SK-N-SH (cell line): ENCODE results near the gene TBC1D20. TPM values are rescaled to one million over a fixed set of nuclear protein-coding genes. Genes with fewer than 3 reads are reported as not detected.

Source experiments
- CTCF ChIA-PET: fragments of 300-600, 350-600 bp; formaldehyde crosslinking; extraction: SDS; loops from one replicate; lab custom pipeline; 2021; lab: Yijun Ruan, JAX
- POLR2A ChIA-PET: fragments of 350-600 bp; sonication (Branson Sonifier 250); formaldehyde crosslinking; extraction: SDS; loops from one replicate; lab custom pipeline; 2020; ENCODE audit warnings: antibody characterized with exemption, inconsistent platforms; lab: Yijun Ruan, JAX
- DNase-seq: peaks from one replicate; pipeline ENCODE4 v3.0.0; 2012
- H2AFZ ChIP-seq: fragments of 200-600 bp; sonication (generic); 2 replicates; pipeline ENCODE4 v1.8.1; 2016; ENCODE audit warnings: antibody characterized with exemption, mild to moderate bottlenecking, low read depth
- H3F3A ChIP-seq: fragments of 200-600 bp; sonication (generic); replicated peaks from 2 replicates; pipeline ENCODE3; 2016; ENCODE audit warnings: antibody characterized with exemption, mild to moderate bottlenecking; ENCODE audit not compliant: insufficient read depth
- H3K27ac ChIP-seq, 2 experiments: fragments of 200-500 bp in 1 of 2; fragments of 200-600 bp in 1 of 2; sonication (Bioruptor generic) in 1 of 2; sonication (generic), shearing (Covaris generic) in 1 of 2; 2 replicates each; pipeline versions ENCODE4 v1.5.1 to v1.6.1; 2014 to 2016; ENCODE audit warnings: low read depth in 2 of 2, inconsistent platforms in 1 of 2, low read length in 1 of 2, mild to moderate bottlenecking in 1 of 2, mixed read lengths in 1 of 2
- H3K27me3 ChIP-seq: fragments of 200-600 bp; sonication (generic), shearing (Covaris generic); 2 replicates; pipeline ENCODE4 v1.6.1; 2016; ENCODE audit warnings: mixed run types; ENCODE audit not compliant: insufficient read depth
- H3K36me3 ChIP-seq, 2 experiments: fragments of 200-500 bp in 1 of 2; fragments of 200-600 bp in 1 of 2; sonication (Bioruptor generic) in 1 of 2; sonication (generic) in 1 of 2; replicated peaks in 1 of 2; 2 replicates each; pipeline versions ENCODE3 to v1.5.1; 2014 to 2016; ENCODE audit warnings: low read length in 1 of 2, mild to moderate bottlenecking in 1 of 2; ENCODE audit not compliant: insufficient read depth in 2 of 2, control insufficient read depth in 1 of 2
- H3K4me1 ChIP-seq, 2 experiments: fragments of 200-500 bp in 1 of 2; fragments of 200-600 bp in 1 of 2; sonication (Bioruptor generic) in 1 of 2; sonication (generic), shearing (Covaris generic) in 1 of 2; 2 replicates each; pipeline versions ENCODE4 v1.5.1 to v1.6.1; 2014 to 2016; ENCODE audit warnings: low read depth in 1 of 2, low read length in 1 of 2, mixed run types in 1 of 2; ENCODE audit not compliant: insufficient read depth in 2 of 2, control insufficient read depth in 1 of 2
- H3K4me2 ChIP-seq: fragments of 200-600 bp; sonication (generic), shearing (Covaris generic); 2 replicates; pipeline ENCODE4 v1.6.1; 2017; ENCODE audit warnings: mixed run types
- H3K4me3 ChIP-seq, 2 experiments: fragments of 200-500 bp in 1 of 2; fragments of 200-600 bp in 1 of 2; sonication (Bioruptor generic) in 1 of 2; sonication (generic), shearing (Covaris generic) in 1 of 2; 2 replicates each; pipeline versions ENCODE4 v1.5.1 to v1.8.1; 2014 to 2016; ENCODE audit warnings: low read depth in 2 of 2, inconsistent platforms in 1 of 2, low read length in 1 of 2, mild to moderate bottlenecking in 1 of 2, mixed read lengths in 1 of 2, moderate library complexity in 1 of 2
- H3K79me2 ChIP-seq: fragments of 200-600 bp; sonication (generic); 2 replicates; pipeline ENCODE4 v1.8.1; 2017; ENCODE audit warnings: mild to moderate bottlenecking; ENCODE audit not compliant: insufficient read depth
- H3K9ac ChIP-seq: fragments of 200-600 bp; sonication (generic); 2 replicates; pipeline ENCODE4 v1.6.1; 2017; ENCODE audit warnings: mixed run types
- H3K9me2 ChIP-seq: fragments of 200-600 bp; sonication (generic); 2 replicates; pipeline ENCODE4 v1.6.1; 2017; ENCODE audit warnings: mixed run types
- H3K9me3 ChIP-seq: fragments of 200-600 bp; sonication (generic); 2 replicates; pipeline ENCODE4 v1.6.1; 2017; ENCODE audit warnings: mixed run types, mild to moderate bottlenecking, moderate library complexity
- H4K20me1 ChIP-seq: fragments of 200-600 bp; sonication (generic); 2 replicates; pipeline ENCODE4 v1.6.1; 2017; ENCODE audit warnings: mild to moderate bottlenecking, mixed run types; ENCODE audit not compliant: insufficient read depth
- CHD2 ChIP-seq: fragments of 150-350 bp; IDR thresholded peaks from 2 replicates; pipeline ENCODE4 v1.6.1; 2018; ENCODE audit warnings: low read length; ENCODE audit not compliant: partially characterized antibody
- ELF1 ChIP-seq: IDR thresholded peaks from 2 replicates; pipeline ENCODE4 v1.4.0; 2012
- GATA2 ChIP-seq: sonication (generic); formaldehyde crosslinking; IDR thresholded peaks from 2 replicates; pipeline ENCODE4 v1.5.0; 2020; ENCODE audit warnings: mild to moderate bottlenecking, missing genetic modification reagents
- JUND ChIP-seq: IDR thresholded peaks from 2 replicates; pipeline ENCODE4 v1.4.0; 2012
- MAX ChIP-seq: IDR thresholded peaks from 2 replicates; pipeline ENCODE4 v1.4.0; 2012; ENCODE audit warnings: low read depth
- NFIC ChIP-seq: IDR thresholded peaks from 2 replicates; pipeline ENCODE4 v1.4.0; 2012; ENCODE audit warnings: borderline replicate concordance
- POLR2AphosphoS5 ChIP-seq: IDR thresholded peaks from 2 replicates; pipeline ENCODE4 v1.6.1; 2012; ENCODE audit warnings: low read depth, low read length
- RFX5 ChIP-seq: IDR thresholded peaks from 2 replicates; pipeline ENCODE4 v1.6.1; 2012; ENCODE audit warnings: mild to moderate bottlenecking, improper control_type of control experiment, low read length
- TEAD4 ChIP-seq: IDR thresholded peaks from 2 replicates; pipeline ENCODE4 v1.4.0; 2012; ENCODE audit warnings: mild to moderate bottlenecking, borderline replicate concordance; ENCODE audit not compliant: insufficient read depth
- WGBS: methylation state at CpG from one replicate; pipeline ENCODE4 v1.1.6; 2017; ENCODE audit warnings: low lambda C conversion rate; 5-methylcytosine and 5-hydroxymethylcytosine counted together
- polyA plus RNA-seq, 3 experiments: library from polyadenylated mRNA; depleted of rRNA; stranded (reverse); fragments of >200 nt; gene quantifications; 2 replicates each; pipeline ENCODE4 v1.2.3, GENCODE V29; 2012
- TF ChIP-seq, protein P1 (sequence below): fragments of 150-350 bp; IDR thresholded peaks from 2 replicates; pipeline ENCODE4 v1.6.1; 2016; ENCODE audit warnings: mild to moderate bottlenecking, low read depth, low read length
- TF ChIP-seq, protein P2 (sequence below): IDR thresholded peaks from 2 replicates; pipeline ENCODE4 v1.4.0; 2012; ENCODE audit warnings: low read depth, borderline replicate concordance
- TF ChIP-seq, protein P3 (sequence below): fragments of 150-350 bp; IDR thresholded peaks from 2 replicates; pipeline ENCODE4 v1.6.1; 2017; ENCODE audit warnings: antibody characterized with exemption, low read length, low read depth, borderline replicate concordance
- TF ChIP-seq, protein P4 (sequence below): IDR thresholded peaks from 2 replicates; pipeline ENCODE4 v1.4.0; 2012; ENCODE audit warnings: low read depth, borderline replicate concordance

Gene TBC1D20
- polyA plus RNA-seq, 1 of the 3 experiments (the other 2 are of a cell fraction): 27.7 TPM

GRCh38 chr20:389220-389619 is 73.1 kb downstream of the TBC1D20 start:
- Histone ChIP-seq H3K9me2 (no peaks in the 10 kb centered on the region), H3K4me2 (no peak overlapping the region), H3K27ac (no peak overlapping the region), H3F3A (no peaks in the 10 kb centered on the region), H2AFZ (no peak overlapping the region), H3K27me3 (no peaks in the 10 kb centered on the region), H3K4me3 (no peak overlapping the region), H4K20me1 (peaks cover 11% of the 10 kb centered on the region; the same call in 1 of the 2 replicates), H3K36me3 (peaks cover 27 to 33% of the 10 kb centered on the region in 2 experiments)
- ChIA-PET CTCF (no interaction called here), POLR2A (no interaction called here)
- WGBS: 77% methylated on average over 5 of the region's 6 CpGs
- TF ChIP-seq GATA2 (CRISPR knock-in tag) (no peak), ELF1 (no peak), MAX (no peak), RFX5 (no peak), POLR2AphosphoS5 (no peak)
- TF ChIP-seq, all 33 proteins: peak for 0
- H3K79me2 ChIP-seq: peaks cover 15% of the 10 kb centered on the region; the same call in 1 of the 2 replicates
- no peak for DNase-seq
- H3K9me3 ChIP-seq: no peaks in the 10 kb centered on the region
- H3K9ac ChIP-seq: no peak overlapping the region
- no peaks in the 10 kb centered on the region for H3K4me1 ChIP-seq

DNA sequence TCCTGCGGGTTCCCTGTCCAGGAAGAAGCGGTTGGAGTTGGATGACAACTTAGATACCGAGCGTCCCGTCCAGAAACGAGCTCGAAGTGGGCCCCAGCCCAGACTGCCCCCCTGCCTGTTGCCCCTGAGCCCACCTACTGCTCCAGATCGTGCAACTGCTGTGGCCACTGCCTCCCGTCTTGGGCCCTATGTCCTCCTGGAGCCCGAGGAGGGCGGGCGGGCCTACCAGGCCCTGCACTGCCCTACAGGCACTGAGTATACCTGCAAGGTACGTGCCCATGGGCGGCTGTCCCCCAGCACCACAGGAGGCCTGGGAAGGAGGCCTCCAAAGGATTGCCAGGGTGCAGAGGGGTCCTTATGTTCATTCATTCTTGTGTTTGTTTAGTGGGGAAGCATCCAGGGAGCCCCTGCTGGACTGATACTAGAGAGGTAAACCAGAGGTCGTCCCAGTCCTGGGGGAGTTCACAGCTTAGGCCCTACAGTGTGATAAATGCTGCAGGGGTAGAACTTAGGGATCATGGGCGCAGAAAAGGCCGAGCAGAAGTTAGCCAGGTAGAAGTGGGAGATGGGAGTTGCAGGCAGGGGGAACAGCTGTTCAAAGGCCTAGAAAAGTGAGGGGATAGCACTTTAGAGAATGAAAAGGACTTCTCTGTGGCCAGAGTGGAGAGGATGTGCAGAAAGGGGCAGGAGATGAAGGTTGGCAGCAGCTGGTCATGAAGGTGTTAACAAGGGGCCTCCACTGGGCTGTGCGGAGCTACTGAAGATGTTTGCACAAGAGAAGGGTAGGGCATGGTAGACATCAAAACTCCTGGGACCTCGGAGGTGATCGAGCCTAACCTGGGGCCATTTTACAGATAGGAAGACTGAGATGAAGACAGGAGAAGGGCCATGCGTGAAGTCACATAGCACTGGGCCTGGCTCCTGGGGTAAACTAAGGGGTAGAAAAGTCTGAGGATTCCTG is 74.0 kb downstream of the TBC1D20 start:
- no peaks in the 10 kb centered on the region for H3K4me1 ChIP-seq
- H3K4me2 ChIP-seq: no peak overlapping the region
- peaks cover 18% of the 10 kb centered on the region; the same call in 1 of the 2 replicates for H3K79me2 ChIP-seq
- TF ChIP-seq, protein P1, sequence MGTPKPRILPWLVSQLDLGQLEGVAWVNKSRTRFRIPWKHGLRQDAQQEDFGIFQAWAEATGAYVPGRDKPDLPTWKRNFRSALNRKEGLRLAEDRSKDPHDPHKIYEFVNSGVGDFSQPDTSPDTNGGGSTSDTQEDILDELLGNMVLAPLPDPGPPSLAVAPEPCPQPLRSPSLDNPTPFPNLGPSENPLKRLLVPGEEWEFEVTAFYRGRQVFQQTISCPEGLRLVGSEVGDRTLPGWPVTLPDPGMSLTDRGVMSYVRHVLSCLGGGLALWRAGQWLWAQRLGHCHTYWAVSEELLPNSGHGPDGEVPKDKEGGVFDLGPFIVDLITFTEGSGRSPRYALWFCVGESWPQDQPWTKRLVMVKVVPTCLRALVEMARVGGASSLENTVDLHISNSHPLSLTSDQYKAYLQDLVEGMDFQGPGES: no peak
- TF ChIP-seq, protein P2, sequence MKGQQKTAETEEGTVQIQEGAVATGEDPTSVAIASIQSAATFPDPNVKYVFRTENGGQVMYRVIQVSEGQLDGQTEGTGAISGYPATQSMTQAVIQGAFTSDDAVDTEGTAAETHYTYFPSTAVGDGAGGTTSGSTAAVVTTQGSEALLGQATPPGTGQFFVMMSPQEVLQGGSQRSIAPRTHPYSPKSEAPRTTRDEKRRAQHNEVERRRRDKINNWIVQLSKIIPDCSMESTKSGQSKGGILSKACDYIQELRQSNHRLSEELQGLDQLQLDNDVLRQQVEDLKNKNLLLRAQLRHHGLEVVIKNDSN: no peak
- TF ChIP-seq CHD2 (no peak), JUND (no peak), POLR2AphosphoS5 (no peak), NFIC (no peak), TEAD4 (no peak)
- TF ChIP-seq, protein P3, sequence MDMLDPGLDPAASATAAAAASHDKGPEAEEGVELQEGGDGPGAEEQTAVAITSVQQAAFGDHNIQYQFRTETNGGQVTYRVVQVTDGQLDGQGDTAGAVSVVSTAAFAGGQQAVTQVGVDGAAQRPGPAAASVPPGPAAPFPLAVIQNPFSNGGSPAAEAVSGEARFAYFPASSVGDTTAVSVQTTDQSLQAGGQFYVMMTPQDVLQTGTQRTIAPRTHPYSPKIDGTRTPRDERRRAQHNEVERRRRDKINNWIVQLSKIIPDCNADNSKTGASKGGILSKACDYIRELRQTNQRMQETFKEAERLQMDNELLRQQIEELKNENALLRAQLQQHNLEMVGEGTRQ: no peak
- TF ChIP-seq, protein P4, sequence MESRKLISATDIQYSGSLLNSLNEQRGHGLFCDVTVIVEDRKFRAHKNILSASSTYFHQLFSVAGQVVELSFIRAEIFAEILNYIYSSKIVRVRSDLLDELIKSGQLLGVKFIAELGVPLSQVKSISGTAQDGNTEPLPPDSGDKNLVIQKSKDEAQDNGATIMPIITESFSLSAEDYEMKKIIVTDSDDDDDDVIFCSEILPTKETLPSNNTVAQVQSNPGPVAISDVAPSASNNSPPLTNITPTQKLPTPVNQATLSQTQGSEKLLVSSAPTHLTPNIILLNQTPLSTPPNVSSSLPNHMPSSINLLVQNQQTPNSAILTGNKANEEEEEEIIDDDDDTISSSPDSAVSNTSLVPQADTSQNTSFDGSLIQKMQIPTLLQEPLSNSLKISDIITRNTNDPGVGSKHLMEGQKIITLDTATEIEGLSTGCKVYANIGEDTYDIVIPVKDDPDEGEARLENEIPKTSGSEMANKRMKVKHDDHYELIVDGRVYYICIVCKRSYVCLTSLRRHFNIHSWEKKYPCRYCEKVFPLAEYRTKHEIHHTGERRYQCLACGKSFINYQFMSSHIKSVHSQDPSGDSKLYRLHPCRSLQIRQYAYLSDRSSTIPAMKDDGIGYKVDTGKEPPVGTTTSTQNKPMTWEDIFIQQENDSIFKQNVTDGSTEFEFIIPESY: no peak
- no peak overlapping the region for H3K4me3 ChIP-seq
- no peaks in the 10 kb centered on the region for H3K27me3 ChIP-seq
- no peak overlapping the region for H3K27ac ChIP-seq
- H2AFZ ChIP-seq: no peak overlapping the region
- H3K36me3 ChIP-seq: peaks cover 29 to 31% of the 10 kb centered on the region in 2 experiments
- no peak for DNase-seq
- no peaks in the 10 kb centered on the region for H3F3A ChIP-seq
- peaks cover 16% of the 10 kb centered on the region; the same call in 1 of the 2 replicates for H4K20me1 ChIP-seq
- CTCF ChIA-PET: no interaction called here
- WGBS: 84% methylated on average over 16 of the region's 21 CpGs
- H3K9me2 ChIP-seq: no peaks in the 10 kb centered on the region
- H3K9ac ChIP-seq: no peak overlapping the region
- POLR2A ChIA-PET: no interaction called here
- H3K9me3 ChIP-seq: no peaks in the 10 kb centered on the region
